Bronchial epithelial cell (primary cell): Measurements from ENCODE around the gene GABRG2. TPM values are rescaled to one million over a fixed set of nuclear protein-coding genes. Genes with fewer than 3 reads are reported as not detected.
"Not testable (repeated sequence)": the region's sequence is repeated elsewhere in the genome, so short reads cannot be mapped to it uniquely, and the experiment has no call there.

Source experiments
- DNase-seq: peaks from one replicate; pipeline ENCODE4 v3.0.0-alpha.2; 2010; ENCODE audit warnings: low read depth
- FAIRE-seq: peaks from 2 replicates; lab custom pipeline; 2011; peaks lifted over from hg19 to GRCh38; lab: Jason Lieb, UNC
- H3K27me3 ChIP-seq: 2 replicates; pipeline ENCODE4 v1.5.1; 2011; ENCODE audit warnings: low read length; ENCODE audit not compliant: control insufficient read depth, insufficient read depth
- H3K36me3 ChIP-seq: 2 replicates; pipeline ENCODE4 v1.5.1; 2011; ENCODE audit warnings: low read length; ENCODE audit not compliant: control insufficient read depth, insufficient read depth
- H3K4me3 ChIP-seq: 2 replicates; pipeline ENCODE4 v1.5.1; 2011; ENCODE audit warnings: mild to moderate bottlenecking, low read depth, low read length, control low read depth
- CTCF ChIP-seq: IDR thresholded peaks from 2 replicates; pipeline ENCODE4 v1.5.1; 2011; ENCODE audit warnings: mild to moderate bottlenecking, moderate library complexity, low read length, control low read depth, inconsistent platforms; ENCODE audit not compliant: insufficient read depth, severe bottlenecking
- total RNA-seq: library from RNA; depleted of rRNA; stranded (reverse); fragments of >200 nt; gene quantifications from 2 replicates; pipeline ENCODE4 v1.2.1, GENCODE V29; 2014

Gene GABRG2
- total RNA-seq, 1 donor from 2014 or later, result not detected

- no peak for DNase-seq
- no peak for FAIRE-seq
- no peak for TF ChIP-seq CTCF
- Histone ChIP-seq H3K36me3 (no peaks in the 10 kb centered on the region), H3K4me3 (no peak overlapping the region), H3K27me3 (no peaks in the 10 kb centered on the region)
Measured at GRCh38 chr5:162052676-162053075, 14.9 kb upstream of the GABRG2 start.

GRCh38 chr5:162055095-162055494 is 12.5 kb upstream of the GABRG2 start:
- not testable (repeated sequence) for DNase-seq, FAIRE-seq, H3K4me3 ChIP-seq, H3K36me3 ChIP-seq, H3K27me3 ChIP-seq

GRCh38 chr5:162067162-162067561 is 411 bp upstream of the GABRG2 start:
- no peak for TF ChIP-seq CTCF
- FAIRE-seq, result no peak
- Histone ChIP-seq H3K4me3 (no peak overlapping the region), H3K27me3 (no peaks in the 10 kb centered on the region), H3K36me3 (no peaks in the 10 kb centered on the region)
- no peak for DNase-seq

GRCh38 chr5:162068412-162068811 is 839 bp downstream of the GABRG2 start:
- TF ChIP-seq CTCF, result no peak
- peak; percentile 33 for DNase-seq
- Histone ChIP-seq H3K36me3 (no peaks in the 10 kb centered on the region), H3K4me3 (no peak overlapping the region), H3K27me3 (no peaks in the 10 kb centered on the region)
- no peak for FAIRE-seq

- H3K36me3 ChIP-seq, result no peaks in the 10 kb centered on the region
- no peak for TF ChIP-seq CTCF
- FAIRE-seq, result no peak
- H3K27me3 ChIP-seq, result no peaks in the 10 kb centered on the region
- DNase-seq, result no peak
- H3K4me3 ChIP-seq, result no peak overlapping the region
Measured at GRCh38 chr5:162068936-162069335, 1.4 kb downstream of the GABRG2 start.

GRCh38 chr5:162078805-162079204 is 11.2 kb downstream of the GABRG2 start:
- no peaks in the 10 kb centered on the region for H3K36me3 ChIP-seq
- no peak for FAIRE-seq
- H3K4me3 ChIP-seq, result no peak overlapping the region
- TF ChIP-seq CTCF, result no peak
- no peaks in the 10 kb centered on the region for H3K27me3 ChIP-seq
- DNase-seq, result no peak
